ENCODE measurements around the gene GNA14.

DNA sequence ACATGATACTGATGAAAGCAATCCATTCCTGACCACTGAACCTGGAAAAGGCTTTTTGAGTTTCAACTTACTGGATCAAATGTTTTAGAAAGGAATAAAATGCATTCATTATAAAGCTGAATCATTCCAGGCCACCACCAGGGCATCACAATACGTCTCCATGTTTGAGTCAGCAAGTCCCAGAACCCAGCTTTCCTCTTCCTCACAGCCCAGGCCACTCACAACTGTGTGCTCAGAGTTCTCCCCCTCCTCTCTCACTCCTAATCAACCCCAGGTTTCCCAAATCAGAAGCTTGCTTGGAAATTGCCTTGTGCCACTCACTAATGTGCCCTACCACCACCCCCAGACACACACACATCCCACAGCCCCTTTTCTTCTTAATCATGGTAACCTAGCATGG is 91.7 kb downstream of the GNA14 start:
- TF ChIP-seq, protein P1, sequence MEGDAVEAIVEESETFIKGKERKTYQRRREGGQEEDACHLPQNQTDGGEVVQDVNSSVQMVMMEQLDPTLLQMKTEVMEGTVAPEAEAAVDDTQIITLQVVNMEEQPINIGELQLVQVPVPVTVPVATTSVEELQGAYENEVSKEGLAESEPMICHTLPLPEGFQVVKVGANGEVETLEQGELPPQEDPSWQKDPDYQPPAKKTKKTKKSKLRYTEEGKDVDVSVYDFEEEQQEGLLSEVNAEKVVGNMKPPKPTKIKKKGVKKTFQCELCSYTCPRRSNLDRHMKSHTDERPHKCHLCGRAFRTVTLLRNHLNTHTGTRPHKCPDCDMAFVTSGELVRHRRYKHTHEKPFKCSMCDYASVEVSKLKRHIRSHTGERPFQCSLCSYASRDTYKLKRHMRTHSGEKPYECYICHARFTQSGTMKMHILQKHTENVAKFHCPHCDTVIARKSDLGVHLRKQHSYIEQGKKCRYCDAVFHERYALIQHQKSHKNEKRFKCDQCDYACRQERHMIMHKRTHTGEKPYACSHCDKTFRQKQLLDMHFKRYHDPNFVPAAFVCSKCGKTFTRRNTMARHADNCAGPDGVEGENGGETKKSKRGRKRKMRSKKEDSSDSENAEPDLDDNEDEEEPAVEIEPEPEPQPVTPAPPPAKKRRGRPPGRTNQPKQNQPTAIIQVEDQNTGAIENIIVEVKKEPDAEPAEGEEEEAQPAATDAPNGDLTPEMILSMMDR (conservative IDR thresholded peaks at IDR 0.05), result no peak
- TF ChIP-seq EZH2 (IDR thresholded peaks at IDR 0.05; ENCODE audit: low read depth), result no peak

Data from PC-9 (cell line).